ENCODE measurements around the gene SKAP1. TPM values are rescaled to one million over a fixed set of nuclear protein-coding genes. Genes with fewer than 3 reads are reported as not detected.

SKAP1 gene
- total RNA-seq, 4 donors from 2014 or later, result 0.33 to 2.1 (median 1.0) TPM

DNA sequence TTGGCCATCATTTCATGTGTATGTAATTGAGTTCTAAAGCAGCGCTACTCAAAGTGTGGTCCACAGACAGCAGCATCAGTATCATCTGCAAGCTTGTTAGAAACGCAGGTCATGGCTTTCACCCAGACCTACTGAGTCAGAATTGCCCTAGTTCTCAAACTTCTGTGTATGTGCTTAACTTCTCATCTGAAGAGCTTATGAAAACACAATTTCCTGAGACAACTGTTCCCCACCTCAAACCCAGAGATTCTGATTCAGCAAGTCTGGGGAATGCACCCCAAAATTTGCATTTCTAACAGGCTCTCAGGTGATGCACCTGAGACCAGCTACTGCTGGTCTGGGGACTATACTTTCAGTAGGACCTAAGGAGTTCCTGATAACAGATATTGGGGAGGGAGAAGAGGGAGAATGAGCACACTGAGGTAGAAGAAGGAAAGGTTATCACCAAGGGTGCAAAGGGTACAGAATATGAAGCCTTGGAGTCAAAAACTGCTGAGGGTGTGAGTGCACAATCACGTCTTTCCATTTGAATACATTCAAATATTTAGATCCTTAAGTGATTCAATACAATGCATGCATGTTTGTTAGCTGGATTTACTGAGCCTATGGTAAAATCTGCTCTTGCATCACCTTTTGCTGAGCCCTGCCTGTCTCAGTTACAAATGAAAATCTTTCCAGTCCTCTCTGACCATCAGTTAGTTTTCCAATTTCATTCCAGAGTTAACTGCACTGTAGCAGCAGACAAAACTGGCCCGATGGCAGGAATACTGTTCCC, 29.2 kb upstream of the SKAP1 start:
- TF ChIP-seq, protein P1, sequence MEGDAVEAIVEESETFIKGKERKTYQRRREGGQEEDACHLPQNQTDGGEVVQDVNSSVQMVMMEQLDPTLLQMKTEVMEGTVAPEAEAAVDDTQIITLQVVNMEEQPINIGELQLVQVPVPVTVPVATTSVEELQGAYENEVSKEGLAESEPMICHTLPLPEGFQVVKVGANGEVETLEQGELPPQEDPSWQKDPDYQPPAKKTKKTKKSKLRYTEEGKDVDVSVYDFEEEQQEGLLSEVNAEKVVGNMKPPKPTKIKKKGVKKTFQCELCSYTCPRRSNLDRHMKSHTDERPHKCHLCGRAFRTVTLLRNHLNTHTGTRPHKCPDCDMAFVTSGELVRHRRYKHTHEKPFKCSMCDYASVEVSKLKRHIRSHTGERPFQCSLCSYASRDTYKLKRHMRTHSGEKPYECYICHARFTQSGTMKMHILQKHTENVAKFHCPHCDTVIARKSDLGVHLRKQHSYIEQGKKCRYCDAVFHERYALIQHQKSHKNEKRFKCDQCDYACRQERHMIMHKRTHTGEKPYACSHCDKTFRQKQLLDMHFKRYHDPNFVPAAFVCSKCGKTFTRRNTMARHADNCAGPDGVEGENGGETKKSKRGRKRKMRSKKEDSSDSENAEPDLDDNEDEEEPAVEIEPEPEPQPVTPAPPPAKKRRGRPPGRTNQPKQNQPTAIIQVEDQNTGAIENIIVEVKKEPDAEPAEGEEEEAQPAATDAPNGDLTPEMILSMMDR (IDR thresholded peaks at IDR 0.05), result no peak
- no peak for TF ChIP-seq POLR2A (IDR thresholded peaks at IDR 0.05)
- Histone ChIP-seq H3K4me3 (replicated peaks in 1 of 3) (no peak overlapping the region), H3K4me1 (peaks cover 0 to 4% of the 10 kb centered on the region in 2 donors), H3K27me3 (no peaks in the 10 kb centered on the region), H3K9me3 (no peaks in the 10 kb centered on the region), H3K36me3 (no peaks in the 10 kb centered on the region), H3K27ac (no peak overlapping the region)
- intact Hi-C loops (cut with DNase I), result no loop called here
- 86 to 87% methylated on average over 4 of the region's 4 CpGs for WGBS, 2 donors
- no peak for DNase-seq

DNA sequence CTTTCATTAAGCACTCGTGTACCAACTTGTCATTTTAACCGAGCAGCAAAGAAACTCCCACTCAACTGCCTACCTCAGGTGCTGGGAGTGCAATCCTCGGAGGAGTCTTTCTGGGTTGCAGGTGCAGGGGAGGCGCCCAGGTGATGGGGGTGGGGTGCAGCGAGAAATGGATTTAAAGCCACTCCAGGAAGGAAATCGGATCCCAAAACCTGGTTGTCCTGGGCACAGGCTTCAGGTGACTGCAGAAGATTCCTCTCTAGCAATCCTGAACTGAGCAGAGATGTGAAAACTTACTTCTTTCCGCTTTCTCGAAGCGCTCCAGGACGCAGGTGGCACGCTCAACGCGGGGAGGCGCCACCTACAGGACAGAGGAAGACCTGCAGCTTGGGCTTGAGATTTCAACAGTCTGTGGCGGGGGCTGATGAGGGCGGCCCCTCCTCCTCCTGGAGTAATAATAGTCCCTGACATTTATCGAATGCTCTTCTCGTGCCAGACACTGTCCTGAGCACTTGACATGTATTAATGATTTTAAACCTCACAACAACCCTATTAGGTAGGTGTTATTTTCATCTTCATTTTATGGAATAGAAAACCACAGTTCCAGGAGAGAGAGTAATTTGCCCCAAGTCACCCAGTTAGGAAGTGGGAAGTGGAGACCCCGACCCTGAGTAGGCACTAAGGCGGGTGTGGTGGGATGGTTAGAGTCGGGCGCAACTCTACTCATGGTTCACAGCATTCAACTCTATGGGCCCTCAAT, 27.2 kb upstream of the SKAP1 start:
- no peaks in the 10 kb centered on the region for H3K9me3 ChIP-seq
- no peaks in the 10 kb centered on the region for H3K27me3 ChIP-seq
- no peak overlapping the region for H3K4me3 ChIP-seq (replicated peaks in 1 of 3)
- intact Hi-C loops (cut with DNase I), result no loop called here
- no peak overlapping the region for H3K27ac ChIP-seq
- peak; percentile 42 to 55 for DNase-seq
- TF ChIP-seq, protein P1 (IDR thresholded peaks at IDR 0.05), result peak; percentile 71 to 98 (median 84)
- TF ChIP-seq POLR2A (IDR thresholded peaks at IDR 0.05), result no peak
- no peaks in the 10 kb centered on the region for H3K36me3 ChIP-seq
- H3K4me1 ChIP-seq, result peaks cover 0 to 4% of the 10 kb centered on the region in 2 donors
- 12 to 13% methylated on average over 21 to 22 of the region's 22 CpGs for WGBS, 2 donors

DNA sequence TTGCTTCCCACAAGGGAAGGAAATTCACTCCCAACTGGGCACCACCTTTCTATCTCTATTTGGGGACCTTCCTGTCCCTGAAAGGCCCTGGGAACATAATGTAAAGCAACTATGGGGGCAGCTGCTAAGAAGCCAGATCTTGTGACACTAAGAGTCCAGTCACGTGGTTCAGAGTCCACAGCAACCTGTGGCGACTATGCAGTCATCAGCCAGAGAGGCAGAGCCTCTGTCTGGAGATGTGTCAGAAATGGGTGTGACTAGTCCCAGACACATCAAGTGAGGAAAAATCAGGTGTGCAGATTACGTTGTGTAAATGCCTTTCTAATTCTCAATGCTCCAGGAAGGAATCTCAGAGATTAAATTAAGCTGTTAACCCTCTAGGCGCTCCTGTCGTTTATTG, 26.6 kb upstream of the SKAP1 start:
- 15 to 17% methylated on average over 5 of the region's 5 CpGs for WGBS, 2 donors
- TF ChIP-seq, protein P1 (IDR thresholded peaks at IDR 0.05), result no peak
- TF ChIP-seq POLR2A (IDR thresholded peaks at IDR 0.05), result no peak
- DNase-seq, result no peak
- Histone ChIP-seq H3K27ac (no peak overlapping the region), H3K9me3 (no peaks in the 10 kb centered on the region), H3K4me1 (peaks cover 0 to 4% of the 10 kb centered on the region in 2 donors), H3K36me3 (no peaks in the 10 kb centered on the region), H3K27me3 (no peaks in the 10 kb centered on the region), H3K4me3 (replicated peaks in 1 of 3) (no peak overlapping the region)
- intact Hi-C loops (cut with DNase I), result no loop called here

- no peak for TF ChIP-seq POLR2A (IDR thresholded peaks at IDR 0.05)
- TF ChIP-seq, protein P1 (IDR thresholded peaks at IDR 0.05), result no peak
- intact Hi-C loops (cut with DNase I), result no loop called here
- no peak overlapping the region for H3K4me3 ChIP-seq (replicated peaks in 1 of 3)
Measured at GRCh38 chr17:48455791-48456190, 25.8 kb upstream of the SKAP1 start.

GRCh38 chr17:48453447-48453846, 23.4 kb upstream of the SKAP1 start:
- Histone ChIP-seq H3K27ac (no peak overlapping the region), H3K4me3 (replicated peaks in 1 of 3) (no peak overlapping the region), H3K4me1 (peaks cover 0 to 4% of the 10 kb centered on the region in 2 donors), H3K27me3 (no peaks in the 10 kb centered on the region), H3K9me3 (no peaks in the 10 kb centered on the region), H3K36me3 (no peaks in the 10 kb centered on the region)
- TF ChIP-seq POLR2A (IDR thresholded peaks at IDR 0.05), result no peak
- TF ChIP-seq, protein P1 (IDR thresholded peaks at IDR 0.05), result no peak
- DNase-seq, result no peak
- intact Hi-C loops (cut with DNase I), result no loop called here

More at GRCh38 chr17:48455791-48456190, 25.8 kb upstream of the SKAP1 start:
- Histone ChIP-seq H3K27me3 (no peaks in the 10 kb centered on the region), H3K9me3 (no peaks in the 10 kb centered on the region), H3K4me1 (peaks cover 0 to 4% of the 10 kb centered on the region in 2 donors), H3K27ac (no peak overlapping the region), H3K36me3 (no peaks in the 10 kb centered on the region)
- DNase-seq, result no peak

Data from thyroid gland (tissue), 4 donors.